ENCODE results near the gene SPZ1. TPM values are rescaled to one million over a fixed set of nuclear protein-coding genes. Genes with fewer than 3 reads are reported as not detected.

Gene SPZ1
- total and polyA plus RNA-seq, 10 of the 15 experiments (the other 5 are each of a cell fraction or from before 2014, with no cell fraction given): not detected

- FAIRE-seq (no peak), DNase-seq (ENCODE audit: low read depth, low spot score) (no peak), ATAC-seq (no peak)
- no peaks in the 10 kb centered on the region for H4K20me1 ChIP-seq (ENCODE audit: control insufficient read depth, insufficient read depth)
- H2AFZ ChIP-seq (ENCODE audit: control insufficient read depth, low read depth, low read length): no peak overlapping the region
- no peaks in the 10 kb centered on the region for H3K79me2 ChIP-seq (ENCODE audit: control insufficient read depth, insufficient read depth, low read length)
- intact Hi-C loops (cut with micrococcal nuclease; ENCODE audit: unreplicated experiment) (no loop called here), in situ Hi-C loops (cut with MboI) (no loop called here)
- CTCF ChIA-PET: interaction anchor here (1.1 to 1.2 kb wide), 2 partner anchors 20 to 205 kb away, joined by 3 to 5 read pairs; no protein-coding TSS in a partner anchor
- SMC1A ChIA-PET (ENCODE audit: uncharacterized antibody, unreplicated experiment): interaction anchor here (1.9 kb wide), 1 partner anchor 196 kb away, joined by 7 read pairs; no protein-coding TSS in a partner anchor
- no peaks in the 10 kb centered on the region for H3K36me3 ChIP-seq (ENCODE audit: control insufficient read depth in 2 of 2, insufficient read depth in 2 of 2, low read length in 1 of 2)
- no peaks in the 10 kb centered on the region for H3K4me1 ChIP-seq (ENCODE audit: control insufficient read depth, insufficient read depth, low read length)
- no TSS peak for BruUV-seq (replicated peaks)
- RAD21 ChIA-PET (ENCODE audit: unreplicated experiment): no interaction called here
- H3K9me3 ChIP-seq (replicated peaks; ENCODE audit: control insufficient read depth, insufficient read depth, low read length): no peaks in the 10 kb centered on the region
- no peaks in the 10 kb centered on the region for H3K27me3 ChIP-seq (replicated peaks in 1 of 2; ENCODE audit: control insufficient read depth in 2 of 2, insufficient read depth in 2 of 2, low read length in 1 of 2)
- no peak overlapping the region for H3K4me2 ChIP-seq (ENCODE audit: control insufficient read depth, insufficient read depth)
- POLR2A ChIA-PET: no interaction called here
- no peak overlapping the region for H3K9ac ChIP-seq (ENCODE audit: control insufficient read depth, insufficient read depth, low read length)
- 29% methylated on average over 2 of the region's 2 CpGs for WGBS (ENCODE audit: insufficient coverage, insufficient replicate concordance, low lambda C conversion rate, missing lambda C conversion rate)
- TF ChIP-seq NFIC (IDR thresholded peaks at IDR 0.05; ENCODE audit: low read depth, low read length) (no peak), KLF5 (IDR thresholded peaks at IDR 0.05; ENCODE audit: partially characterized antibody) (no peak), CHD2 (IDR thresholded peaks at IDR 0.05; ENCODE audit: borderline replicate concordance, low read depth, low read length) (no peak), EZH2 (IDR thresholded peaks at IDR 0.05; ENCODE audit: borderline replicate concordance, control insufficient read depth, low read depth, low read length) (no peak), ZNF384 (IDR thresholded peaks at IDR 0.05; ENCODE audit: borderline replicate concordance, low read depth, low read length) (no peak), IRF5 (IDR thresholded peaks at IDR 0.05; ENCODE audit: borderline replicate concordance) (no peak), SP1 (IDR thresholded peaks at IDR 0.05; ENCODE audit: low read depth, low read length) (no peak), CBFB (IDR thresholded peaks at IDR 0.05; ENCODE audit: low read depth) (no peak), BCL11A (IDR thresholded peaks at IDR 0.05; ENCODE audit: low read depth, low read length) (no peak)
- no peak overlapping the region for H3K27ac ChIP-seq (ENCODE audit: control insufficient read depth, insufficient read depth)
- no peak overlapping the region for H3K4me3 ChIP-seq
Measured at GRCh38 chr5:80288177-80288576, 31.6 kb upstream of the SPZ1 start.

Measured in GM12878 (cell line).